Psoas muscle (tissue), 8 donors: ENCODE measurements around the gene PCDHA5. TPM values are rescaled to one million over a fixed set of nuclear protein-coding genes. Genes with fewer than 3 reads are reported as not detected.
"Not testable (repeated sequence)": the region's sequence is repeated elsewhere in the genome, so short reads cannot be mapped to it uniquely, and the experiment has no call there.

Experiments
- ATAC-seq, 4 donors: fragments of 200-7000 bp; cut with Tn5 transposase; one replicate each; pipeline ENCODE4 v1.9.1; 2020; ENCODE audit warnings: moderate library complexity in 3 of 4, mild to moderate bottlenecking in 2 of 4
- DNase-seq, 2 donors: peaks; one replicate each; pipeline ENCODE4 v3.0.0-alpha.2; 2020
- H3K27ac ChIP-seq: fragments of 200-600 bp; one replicate; pipeline ENCODE4 v1.8.0; 2022
- H3K27me3 ChIP-seq, 3 donors: fragments of 200-600 bp in 1 of 3; one replicate each; pipeline versions ENCODE4 v1.6.1 to v1.8.0; 2013 to 2022; ENCODE audit warnings: low read length in 2 of 3, mild to moderate bottlenecking in 2 of 3, moderate library complexity in 1 of 3; ENCODE audit not compliant: insufficient read depth in 3 of 3
- H3K36me3 ChIP-seq, 2 donors: fragments of 200-600 bp in 1 of 2; one replicate each; pipeline versions ENCODE4 v1.6.1 to v1.8.0; 2013 to 2022; ENCODE audit warnings: low read depth in 1 of 2, mild to moderate bottlenecking in 1 of 2, moderate library complexity in 1 of 2; ENCODE audit not compliant: insufficient read depth in 1 of 2
- H3K4me1 ChIP-seq: fragments of 200-600 bp; one replicate; pipeline ENCODE4 v1.8.0; 2022
- H3K4me3 ChIP-seq: fragments of 200-600 bp; one replicate; pipeline ENCODE4 v1.8.0; 2022; ENCODE audit warnings: mild to moderate bottlenecking
- H3K9me3 ChIP-seq: fragments of 200-600 bp; one replicate; pipeline ENCODE4 v1.8.0; 2022
- WGBS, 3 donors: extraction: QIAGEN DNeasy Blood & Tissue Kit; methylation state at CpG; one replicate each; pipeline versions ENCODE4 v1.1.6 to v1.1.7; 2013; 5-methylcytosine and 5-hydroxymethylcytosine counted together
- intact Hi-C, 2 donors: fragments of 100-400 bp; cut with DNase I; formaldehyde crosslinking; loops; one replicate each; pipeline versions ENCODE4 v1.11.0 to v1.14.2; 2022
- polyA plus RNA-seq, 3 donors: library from polyadenylated mRNA; stranded (reverse); fragments of 200-250 nt; gene quantifications; one replicate each; pipeline ENCODE4 v1.2.3, GENCODE V29; 2013
- total RNA-seq, 4 donors: library from RNA; stranded (reverse); fragmentation: NEBNext Ultra II Directional in 2 of 4; extraction: Animal tissue kit (Norgen Biotek cat#: 25700) in 2 of 4; gene quantifications; one replicate each; pipeline versions ENCODE4 v1.2.1 to v1.2.4, GENCODE V29; 2021 to 2023
- TF ChIP-seq, protein P1 (sequence below): fragments of 200-600 bp; IDR thresholded peaks from one replicate; pipeline ENCODE4 v1.8.0; 2022; ENCODE audit warnings: antibody characterized with exemption
- donor health status: healthy with polysubstance abuse.
- donor health status: DM: no; HTN: no; CAD: no; lungs with moderate emphysema.
- donor health status: Bipolar disorder and iron deficiency.
- donor health status: healthy.
- donor health status: DM: yes; HTN: yes; CAD: no.
- donor health status: DM: no; HTN: no; CAD: no.
- donor health status: DM: no; HTN: no; CAD: no.
- donor health status: DM: yes; HTN: yes; CAD: no.

Gene PCDHA5
- total and polyA plus RNA-seq, 7 donors: 0.01 TPM; not detected in 6

DNA sequence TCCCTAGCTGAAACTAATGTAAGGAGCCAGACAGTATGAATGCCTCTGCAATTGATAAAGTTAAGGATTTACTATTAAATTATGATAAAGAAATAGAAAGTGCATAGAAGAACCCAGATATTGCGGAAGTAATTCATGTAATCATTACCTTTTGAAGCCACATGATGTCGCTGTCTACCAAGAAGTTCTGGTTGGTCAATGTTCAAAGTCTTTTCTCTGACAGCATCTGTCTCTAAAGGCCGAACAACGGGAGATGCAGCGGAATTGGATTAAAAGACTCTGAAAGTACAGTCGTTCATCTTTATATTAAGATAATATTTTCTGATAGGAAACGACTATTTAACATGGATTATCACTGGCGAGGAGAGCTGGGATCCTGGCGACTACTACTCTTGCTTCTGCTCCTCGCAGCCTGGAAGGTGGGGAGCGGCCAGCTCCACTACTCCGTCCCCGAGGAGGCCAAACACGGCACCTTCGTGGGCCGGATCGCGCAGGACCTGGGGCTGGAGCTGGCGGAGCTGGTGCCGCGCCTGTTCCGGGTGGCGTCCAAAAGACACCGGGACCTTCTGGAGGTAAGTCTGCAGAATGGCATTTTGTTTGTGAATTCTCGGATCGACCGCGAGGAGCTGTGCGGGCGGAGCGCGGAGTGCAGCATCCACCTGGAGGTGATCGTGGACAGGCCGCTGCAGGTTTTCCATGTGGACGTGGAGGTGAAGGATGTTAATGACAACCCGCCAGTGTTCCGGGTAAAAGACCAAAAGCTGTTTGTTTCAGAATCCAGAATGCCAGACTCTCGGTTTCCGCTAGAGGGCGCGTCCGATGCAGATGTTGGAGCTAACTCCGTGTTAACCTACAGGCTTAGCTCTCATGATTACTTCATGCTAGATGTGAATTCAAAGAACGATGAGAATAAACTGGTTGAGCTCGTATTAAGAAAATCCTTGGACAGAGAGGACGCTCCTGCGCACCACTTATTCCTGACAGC, 19.9 kb downstream of the PCDHA5 start, which contains the start of gene PCDHA8:
Gene PCDHA8 (plus strand): TSS at position 210 of the 985 bp plus-strand sequence. CDS start 135 bp downstream, at position 345.
- no peak within 1 kb of the TSS for H3K27ac ChIP-seq
- H3K4me3 ChIP-seq: no peak within 1 kb of the TSS
- TF ChIP-seq, protein P1, sequence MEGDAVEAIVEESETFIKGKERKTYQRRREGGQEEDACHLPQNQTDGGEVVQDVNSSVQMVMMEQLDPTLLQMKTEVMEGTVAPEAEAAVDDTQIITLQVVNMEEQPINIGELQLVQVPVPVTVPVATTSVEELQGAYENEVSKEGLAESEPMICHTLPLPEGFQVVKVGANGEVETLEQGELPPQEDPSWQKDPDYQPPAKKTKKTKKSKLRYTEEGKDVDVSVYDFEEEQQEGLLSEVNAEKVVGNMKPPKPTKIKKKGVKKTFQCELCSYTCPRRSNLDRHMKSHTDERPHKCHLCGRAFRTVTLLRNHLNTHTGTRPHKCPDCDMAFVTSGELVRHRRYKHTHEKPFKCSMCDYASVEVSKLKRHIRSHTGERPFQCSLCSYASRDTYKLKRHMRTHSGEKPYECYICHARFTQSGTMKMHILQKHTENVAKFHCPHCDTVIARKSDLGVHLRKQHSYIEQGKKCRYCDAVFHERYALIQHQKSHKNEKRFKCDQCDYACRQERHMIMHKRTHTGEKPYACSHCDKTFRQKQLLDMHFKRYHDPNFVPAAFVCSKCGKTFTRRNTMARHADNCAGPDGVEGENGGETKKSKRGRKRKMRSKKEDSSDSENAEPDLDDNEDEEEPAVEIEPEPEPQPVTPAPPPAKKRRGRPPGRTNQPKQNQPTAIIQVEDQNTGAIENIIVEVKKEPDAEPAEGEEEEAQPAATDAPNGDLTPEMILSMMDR: no peak
- no peaks in the 10 kb centered on the region for H3K4me1 ChIP-seq
- peaks cover 0 to under 1% (median 0%) of the 10 kb centered on the region in 3 donors for H3K27me3 ChIP-seq
- no peaks in the 10 kb centered on the region for H3K36me3 ChIP-seq
- ATAC-seq (no peak), DNase-seq (no peak)
- intact Hi-C loops: no loop called here
- peaks cover 7% of the 10 kb centered on the region for H3K9me3 ChIP-seq
- 16 to 24% (median 21%) methylated on average over 43 to 47 of the region's 47 CpGs for WGBS, 3 donors

DNA sequence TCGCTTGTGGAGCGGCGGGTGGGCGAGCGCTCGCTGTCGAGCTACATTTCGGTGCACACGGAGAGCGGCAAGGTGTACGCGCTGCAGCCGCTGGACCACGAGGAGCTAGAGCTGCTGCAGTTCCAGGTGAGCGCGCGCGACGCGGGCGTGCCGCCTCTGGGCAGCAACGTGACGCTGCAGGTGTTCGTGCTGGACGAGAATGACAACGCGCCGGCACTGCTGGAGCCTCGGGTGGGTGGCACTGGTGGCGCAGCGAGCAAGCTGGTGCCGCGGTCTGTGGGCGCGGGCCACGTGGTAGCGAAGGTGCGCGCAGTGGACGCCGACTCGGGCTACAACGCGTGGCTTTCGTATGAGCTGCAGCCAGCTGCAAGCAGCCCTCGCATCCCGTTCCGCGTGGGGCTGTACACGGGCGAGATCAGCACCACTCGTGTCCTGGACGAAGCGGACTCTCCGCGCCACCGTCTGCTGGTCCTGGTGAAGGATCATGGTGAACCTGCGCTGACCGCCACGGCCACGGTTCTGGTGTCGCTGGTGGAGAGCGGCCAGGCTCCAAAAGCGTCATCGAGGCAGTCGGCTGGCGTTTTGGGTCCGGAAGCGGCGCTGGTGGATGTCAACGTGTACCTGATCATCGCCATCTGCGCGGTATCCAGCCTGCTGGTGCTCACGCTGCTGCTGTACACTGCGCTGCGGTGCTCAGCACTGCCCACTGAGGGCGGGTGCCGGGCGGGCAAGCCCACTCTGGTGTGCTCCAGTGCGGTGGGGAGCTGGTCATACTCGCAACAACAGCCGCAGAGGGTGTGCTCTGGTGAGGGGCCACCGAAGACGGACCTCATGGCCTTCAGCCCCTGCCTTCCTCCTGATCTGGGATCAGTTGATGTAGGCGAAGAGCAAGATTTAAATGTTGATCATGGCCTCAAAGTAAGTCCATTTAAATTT, 21.7 kb downstream of the PCDHA5 start:
- intact Hi-C loops: no loop called here
- DNase-seq (no peak), ATAC-seq (no peak)
- Histone ChIP-seq H3K36me3 (no peaks in the 10 kb centered on the region), H3K4me3 (no peak overlapping the region), H3K27ac (no peak overlapping the region), H3K27me3 (peaks cover 0 to 6% (median 0%) of the 10 kb centered on the region in 3 donors), H3K4me1 (no peaks in the 10 kb centered on the region), H3K9me3 (peaks cover 4% of the 10 kb centered on the region)
- TF ChIP-seq, protein P1: no peak
- 41 to 46% methylated on average over 48 to 87 of the region's 87 CpGs; no CpG with 5 or more reads in 1 of the 3 donors for WGBS, 3 donors

DNA sequence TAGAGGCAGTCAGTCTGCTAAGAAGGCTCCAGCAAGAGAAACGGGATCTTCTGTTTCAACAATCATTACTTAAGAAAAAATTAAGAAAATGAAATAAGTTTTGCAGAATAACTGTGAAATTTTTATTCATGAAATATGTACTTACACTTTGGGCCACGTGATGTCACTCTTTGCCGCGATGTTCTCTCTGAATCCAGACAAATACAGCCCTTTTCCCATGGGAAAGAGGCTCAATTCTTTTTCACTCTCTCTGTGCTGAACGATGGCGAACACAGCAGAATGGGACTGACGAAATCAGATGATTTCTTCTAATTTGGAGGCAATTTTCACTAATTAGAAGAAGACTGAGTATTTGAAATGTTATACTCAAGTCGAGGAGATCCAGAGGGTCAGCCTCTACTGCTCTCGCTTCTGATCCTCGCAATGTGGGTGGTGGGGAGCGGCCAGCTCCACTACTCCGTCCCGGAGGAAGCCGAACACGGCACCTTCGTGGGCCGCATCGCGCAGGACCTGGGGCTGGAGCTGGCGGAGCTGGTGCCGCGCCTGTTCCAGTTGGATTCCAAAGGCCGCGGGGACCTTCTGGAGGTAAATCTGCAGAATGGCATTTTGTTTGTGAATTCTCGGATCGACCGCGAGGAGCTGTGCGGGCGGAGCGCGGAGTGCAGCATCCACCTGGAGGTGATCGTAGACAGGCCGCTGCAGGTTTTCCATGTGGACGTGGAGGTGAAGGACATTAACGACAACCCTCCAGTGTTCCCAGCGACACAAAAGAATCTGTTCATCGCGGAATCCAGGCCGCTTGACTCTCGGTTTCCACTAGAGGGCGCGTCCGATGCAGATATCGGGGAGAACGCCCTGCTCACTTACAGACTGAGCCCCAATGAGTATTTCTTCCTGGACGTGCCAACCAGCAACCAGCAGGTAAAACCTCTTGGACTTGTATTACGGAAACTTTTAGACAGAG, 27.0 kb downstream of the PCDHA5 start, which contains the start of gene PCDHA9:
Gene PCDHA9 (plus strand): TSS at position 244 of the 964 bp plus-strand sequence. CDS start 114 bp downstream, at position 358.
- ATAC-seq: not testable (repeated sequence)

DNA sequence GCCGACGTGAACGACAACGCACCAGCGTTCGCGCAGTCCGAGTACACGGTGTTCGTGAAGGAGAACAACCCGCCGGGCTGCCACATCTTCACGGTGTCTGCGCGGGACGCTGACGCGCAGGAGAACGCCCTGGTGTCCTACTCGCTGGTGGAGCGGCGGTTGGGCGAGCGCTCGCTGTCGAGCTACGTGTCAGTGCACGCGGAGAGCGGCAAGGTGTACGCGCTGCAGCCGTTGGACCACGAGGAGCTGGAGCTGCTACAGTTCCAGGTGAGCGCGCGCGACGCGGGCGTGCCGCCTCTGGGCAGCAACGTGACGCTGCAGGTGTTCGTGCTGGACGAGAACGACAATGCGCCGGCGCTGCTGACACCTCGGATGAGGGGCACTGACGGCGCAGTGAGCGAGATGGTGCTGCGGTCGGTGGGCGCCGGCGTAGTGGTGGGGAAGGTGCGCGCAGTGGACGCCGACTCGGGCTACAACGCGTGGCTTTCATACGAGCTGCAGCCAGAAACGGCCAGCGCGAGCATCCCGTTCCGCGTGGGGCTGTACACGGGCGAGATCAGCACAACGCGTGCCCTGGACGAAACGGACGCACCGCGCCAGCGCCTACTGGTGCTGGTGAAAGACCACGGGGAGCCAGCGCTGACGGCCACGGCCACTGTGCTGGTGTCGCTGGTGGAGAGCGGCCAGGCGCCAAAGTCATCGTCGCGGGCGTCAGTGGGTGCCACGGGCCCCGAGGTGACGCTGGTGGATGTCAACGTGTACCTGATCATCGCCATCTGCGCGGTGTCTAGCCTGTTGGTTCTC, 28.6 kb downstream of the PCDHA5 start:
- 39 to 49% methylated on average over 25 to 101 of the region's 101 CpGs; no CpG with 5 or more reads in 1 of the 3 donors for WGBS, 3 donors
- DNase-seq, intact Hi-C loops, H3K27ac ChIP-seq, H3K36me3 ChIP-seq, H3K9me3 ChIP-seq, ATAC-seq, H3K4me1 ChIP-seq, H3K4me3 ChIP-seq: not testable (repeated sequence)
- H3K27me3 ChIP-seq: peaks cover 0 to 11% (median 3%) of the 10 kb centered on the region in 3 donors

More for the DNA sequence above, 27.0 kb downstream of the PCDHA5 start, which contains the start of gene PCDHA9:
- WGBS, 3 donors: 17 to 18% methylated on average over 32 to 46 of the region's 48 CpGs; no CpG with 5 or more reads in 1 of the 3 donors
- intact Hi-C loops, H3K27me3 ChIP-seq, H3K9me3 ChIP-seq, H3K4me3 ChIP-seq, H3K36me3 ChIP-seq, H3K27ac ChIP-seq, DNase-seq, H3K4me1 ChIP-seq: not testable (repeated sequence)
